ENCODE results near the gene PLAGL2. TPM values are rescaled to one million over a fixed set of nuclear protein-coding genes. Genes with fewer than 3 reads are reported as not detected.

The PLAGL2 gene
- total RNA-seq, 1 donor from 2014 or later = 70.4 TPM

- no peak overlapping the region for H3K4me3 Mint-ChIP-seq
- H3K27me3 Mint-ChIP-seq (ENCODE audit: low read depth) = no peaks in the 10 kb centered on the region
- no peaks in the 10 kb centered on the region for H3K4me1 Mint-ChIP-seq
- TF ChIP-seq CTCF (conservative IDR thresholded peaks at IDR 0.05) = no peak
- H3K36me3 Mint-ChIP-seq (ENCODE audit: low read depth) = peaks cover 22% of the 10 kb centered on the region
- H3K27ac Mint-ChIP-seq (ENCODE audit: unreplicated experiment) = no peak overlapping the region
- DNase-seq (ENCODE audit: low read depth, low spot score) = no peak
- no peaks in the 10 kb centered on the region for H3K9me3 Mint-ChIP-seq
Measured at GRCh38 chr20:32229251-32229747, 21.8 kb upstream of the PLAGL2 start.

GRCh38 chr20:32227744-32228688 is 20.5 kb upstream of the PLAGL2 start:
- Mint-ChIP-seq H3K27ac (ENCODE audit: unreplicated experiment) (peak overlapping the region; percentile 19), H3K27me3 (ENCODE audit: low read depth) (no peaks in the 10 kb centered on the region), H3K9me3 (no peaks in the 10 kb centered on the region), H3K36me3 (ENCODE audit: low read depth) (peaks cover 19% of the 10 kb centered on the region), H3K4me3 (no peak overlapping the region), H3K4me1 (no peaks in the 10 kb centered on the region)
- TF ChIP-seq CTCF (conservative IDR thresholded peaks at IDR 0.05) = no peak
- no peak for DNase-seq (ENCODE audit: low read depth, low spot score)

- H3K4me3 Mint-ChIP-seq = no peak overlapping the region
- no peak for TF ChIP-seq CTCF (conservative IDR thresholded peaks at IDR 0.05)
- peaks cover 16% of the 10 kb centered on the region for H3K36me3 Mint-ChIP-seq (ENCODE audit: low read depth)
- no peak overlapping the region for H3K27ac Mint-ChIP-seq (ENCODE audit: unreplicated experiment)
- no peaks in the 10 kb centered on the region for H3K4me1 Mint-ChIP-seq
- H3K9me3 Mint-ChIP-seq = no peaks in the 10 kb centered on the region
- no peaks in the 10 kb centered on the region for H3K27me3 Mint-ChIP-seq (ENCODE audit: low read depth)
- no peak for DNase-seq (ENCODE audit: low read depth, low spot score)
Measured at GRCh38 chr20:32227306-32227705, 19.8 kb upstream of the PLAGL2 start.

GRCh38 chr20:32226391-32226790 is 18.8 kb upstream of the PLAGL2 start:
- no peaks in the 10 kb centered on the region for H3K9me3 Mint-ChIP-seq
- H3K4me1 Mint-ChIP-seq = no peaks in the 10 kb centered on the region
- no peak for TF ChIP-seq CTCF (conservative IDR thresholded peaks at IDR 0.05)
- no peak for DNase-seq (ENCODE audit: low read depth, low spot score)
- H3K27ac Mint-ChIP-seq (ENCODE audit: unreplicated experiment) = no peak overlapping the region
- no peaks in the 10 kb centered on the region for H3K27me3 Mint-ChIP-seq (ENCODE audit: low read depth)
- H3K4me3 Mint-ChIP-seq = no peak overlapping the region
- H3K36me3 Mint-ChIP-seq (ENCODE audit: low read depth) = peaks cover 12% of the 10 kb centered on the region

- TF ChIP-seq CTCF (conservative IDR thresholded peaks at IDR 0.05) = no peak
- H3K4me3 Mint-ChIP-seq = no peak overlapping the region
- H3K4me1 Mint-ChIP-seq = no peaks in the 10 kb centered on the region
Measured at GRCh38 chr20:32224463-32224862, 16.9 kb upstream of the PLAGL2 start.

More at GRCh38 chr20:32224463-32224862, 16.9 kb upstream of the PLAGL2 start:
- peak overlapping the region; percentile 64 for H3K27ac Mint-ChIP-seq (ENCODE audit: unreplicated experiment)
- no peak for DNase-seq (ENCODE audit: low read depth, low spot score)
- H3K27me3 Mint-ChIP-seq (ENCODE audit: low read depth) = no peaks in the 10 kb centered on the region
- no peaks in the 10 kb centered on the region for H3K9me3 Mint-ChIP-seq
- peaks cover 11% of the 10 kb centered on the region for H3K36me3 Mint-ChIP-seq (ENCODE audit: low read depth)
